A549 (cell line): ENCODE measurements around the gene NKX6-1. TPM values are rescaled to one million over a fixed set of nuclear protein-coding genes. Genes with fewer than 3 reads are reported as not detected.

Experiments used
- ATAC-seq, 2 experiments: fragments of 200-7000 bp in 1 of 2; fragments of >200 bp in 1 of 2; cut with Nextera tagmentation in 1 of 2; cut with Tn5 transposase in 1 of 2; 3 replicates each; pipeline versions ENCODE4 v1.8.0 to v1.9.1; 2018 to 2020; ENCODE audit warnings: mild to moderate bottlenecking in 1 of 2, moderate library complexity in 1 of 2
- CTCF ChIA-PET: fragments of 300-600 bp; sonication (Branson Sonifier 250); formaldehyde crosslinking; extraction: SDS; loops from one replicate; lab custom pipeline; 2021; ENCODE audit warnings: antibody characterized with exemption, inconsistent platforms; lab: Yijun Ruan, JAX
- POLR2A ChIA-PET: fragments of 350-600 bp; formaldehyde crosslinking; extraction: SDS; loops from one replicate; lab custom pipeline; 2021; ENCODE audit warnings: antibody characterized with exemption, inconsistent platforms; lab: Yijun Ruan, JAX
- DNase-seq, 2 experiments: peaks; one replicate each; pipeline versions ENCODE4 v3.0.0 to v3.0.0-alpha.2; 2011 to 2016; ENCODE audit warnings: low read depth in 1 of 2, low spot score in 1 of 2
- FAIRE-seq: peaks from 2 replicates; lab custom pipeline; 2011; peaks lifted over from hg19 to GRCh38; lab: Jason Lieb, UNC
- H3K27ac ChIP-seq, 2 experiments: fragments of >200 bp; sonication (Bioruptor Twin); formaldehyde crosslinking; 3 replicates each; pipeline ENCODE4 v1.5.1; 2016 to 2017
- H3K4me1 ChIP-seq: fragments of >200 bp; sonication (Bioruptor Twin); formaldehyde crosslinking; 3 replicates; pipeline ENCODE4 v1.6.1; 2016
- H3K4me2 ChIP-seq: fragments of >200 bp; sonication (Bioruptor Twin); formaldehyde crosslinking; 3 replicates; pipeline ENCODE4 v1.6.1; 2016
- H3K4me3 ChIP-seq: fragments of >200 bp; sonication (Bioruptor Twin); formaldehyde crosslinking; 3 replicates; pipeline ENCODE4 v1.5.1; 2016
- H3K9me3 ChIP-seq: fragments of >200 bp; sonication (Bioruptor Twin); formaldehyde crosslinking; 3 replicates; pipeline ENCODE4 v1.6.1; 2016
- ATOH8 ChIP-seq: fragments of 250-450 bp; sonication (Bioruptor Pico); IDR thresholded peaks from 2 replicates; pipeline ENCODE4 v1.5.0; 2020; ENCODE audit warnings: low read depth, mild to moderate bottlenecking, moderate library complexity
- CBX8 ChIP-seq: fragments of 200-600 bp; sonication (generic); IDR thresholded peaks from 2 replicates; pipeline ENCODE4 v1.6.1; 2016
- CHD2 ChIP-seq: fragments of 150-350 bp; IDR thresholded peaks from 2 replicates; pipeline ENCODE4 v1.6.1; 2014; ENCODE audit warnings: low read length; ENCODE audit not compliant: partially characterized antibody
- CHD4 ChIP-seq: fragments of 200-600 bp; sonication (generic); IDR thresholded peaks from 2 replicates; pipeline ENCODE4 v1.6.1; 2016; ENCODE audit warnings: antibody characterized with exemption, mild to moderate bottlenecking, borderline replicate concordance
- EHF ChIP-seq: fragments of 250-450 bp; sonication (Bioruptor Pico); IDR thresholded peaks from 2 replicates; pipeline ENCODE4 v1.5.0; 2020; ENCODE audit warnings: mild to moderate bottlenecking
- EHMT2 ChIP-seq: fragments of 200-600 bp; sonication (generic); IDR thresholded peaks from 2 replicates; pipeline ENCODE4 v1.6.1; 2016; ENCODE audit warnings: antibody characterized with exemption, low read depth, mild to moderate bottlenecking, moderate library complexity
- ELK1 ChIP-seq: fragments of 150-350 bp; IDR thresholded peaks from 2 replicates; pipeline ENCODE4 v1.6.1; 2014; ENCODE audit warnings: low read depth, mild to moderate bottlenecking, low read length
- FOSL2 ChIP-seq, 2 experiments: fragments of 450-650 bp in 1 of 2; fragments of >200 bp in 1 of 2; sonication (Bioruptor Twin) in 1 of 2; formaldehyde crosslinking; IDR thresholded peaks; 2 replicates each; pipeline versions ENCODE4 v1.5.0 to v1.6.1; 2016 to 2020; ENCODE audit warnings: mild to moderate bottlenecking in 1 of 2, moderate library complexity in 1 of 2
- FOXS1 ChIP-seq: fragments of 250-450 bp; sonication (Bioruptor Pico); IDR thresholded peaks from 2 replicates; pipeline ENCODE4 v1.5.0; 2020; ENCODE audit warnings: mild to moderate bottlenecking, moderate library complexity
- GATA3 ChIP-seq: IDR thresholded peaks from 2 replicates; pipeline ENCODE4 v1.6.1; 2012; ENCODE audit warnings: borderline replicate concordance
- HOXB5 ChIP-seq: fragments of 250-450 bp; sonication (Bioruptor Pico); IDR thresholded peaks from 2 replicates; pipeline ENCODE4 v1.5.0; 2020; ENCODE audit warnings: mild to moderate bottlenecking, moderate library complexity
- JUNB ChIP-seq: fragments of >200 bp; sonication (Bioruptor Twin); formaldehyde crosslinking; IDR thresholded peaks from 2 replicates; pipeline ENCODE4 v1.6.1; 2016
- KDM5A ChIP-seq: fragments of 200-600 bp; sonication (generic); IDR thresholded peaks from 2 replicates; pipeline ENCODE4 v1.6.1; 2016; ENCODE audit warnings: antibody characterized with exemption, mild to moderate bottlenecking
- MAFK ChIP-seq: fragments of 450-650 bp; IDR thresholded peaks from 2 replicates; pipeline ENCODE4 v1.6.1; 2014; ENCODE audit not compliant: partially characterized antibody
- RARB ChIP-seq: fragments of 250-450 bp; sonication (Bioruptor Pico); IDR thresholded peaks from 2 replicates; pipeline ENCODE4 v1.8.0; 2021; ENCODE audit warnings: mild to moderate bottlenecking, moderate library complexity
- RFX5 ChIP-seq: fragments of 450-650 bp; IDR thresholded peaks from 2 replicates; pipeline ENCODE4 v1.7.1; 2014; ENCODE audit warnings: antibody characterized with exemption, mild to moderate bottlenecking, moderate library complexity
- SMC3 ChIP-seq: fragments of >200 bp; sonication (Bioruptor Twin); formaldehyde crosslinking; IDR thresholded peaks from 3 replicates; pipeline ENCODE4 v1.6.1; 2018; ENCODE audit warnings: inconsistent platforms
- TP53 ChIP-seq: fragments of 250-450 bp; sonication (Bioruptor Pico); IDR thresholded peaks from 2 replicates; pipeline ENCODE4 v1.5.0; 2021; ENCODE audit warnings: mild to moderate bottlenecking, moderate library complexity
- USF2 ChIP-seq: fragments of 450-650 bp; IDR thresholded peaks from 2 replicates; pipeline ENCODE4 v1.6.1; 2014; ENCODE audit warnings: antibody characterized with exemption
- ZC3H11A ChIP-seq: fragments of 450-650 bp; IDR thresholded peaks from 2 replicates; pipeline ENCODE4 v1.6.1; 2014; ENCODE audit warnings: antibody characterized with exemption, mild to moderate bottlenecking
- ZFP36 ChIP-seq: fragments of 450-650 bp; IDR thresholded peaks from 2 replicates; pipeline ENCODE4 v1.6.1; 2014; ENCODE audit warnings: borderline replicate concordance; ENCODE audit not compliant: partially characterized antibody
- ZNF302 ChIP-seq: fragments of 250-450 bp; sonication (Bioruptor Pico); IDR thresholded peaks from 2 replicates; pipeline ENCODE4 v1.9.0; 2021; ENCODE audit warnings: inconsistent platforms, mild to moderate bottlenecking, moderate library complexity
- WGBS: methylation state at CpG from one replicate; pipeline ENCODE4 v1.1.6; 2017; ENCODE audit errors: missing lambda C conversion rate; 5-methylcytosine and 5-hydroxymethylcytosine counted together
- polyA plus RNA-seq, 4 experiments: library from polyadenylated mRNA; depleted of rRNA in 3 of 4; stranded (reverse); fragments of >200 nt; fragmentation: RNase III in 1 of 4; extraction: RNeasy Plus Mini Kit Qiagen cat#74134 plus additional on column Dnase treatment in 1 of 4; gene quantifications; 2 replicates in 3 of 4; 3 replicates in 1 of 4; pipeline ENCODE4 v1.2.3, GENCODE V29; 2011 to 2017

The NKX6-1 gene
- polyA plus RNA-seq, 2 of the 4 experiments (the other 2 are of a cell fraction) = 0.13 to 0.28 TPM

GRCh38 chr4:84459783-84460182, 39.3 kb downstream of the NKX6-1 start (continued):
- no peak for TF ChIP-seq GATA3
- TF ChIP-seq, all 56 proteins: peak for 0

GRCh38 chr4:84456157-84456556, 42.9 kb downstream of the NKX6-1 start:
- TF ChIP-seq FOSL2 (IDR thresholded peaks at IDR 0.05) (no peak), FOSL2 (CRISPR knock-in tag; IDR thresholded peaks at IDR 0.05) (no peak), ELK1 (no peak), SMC3 (no peak), RFX5 (no peak), EHMT2 (no peak), RARB (CRISPR knock-in tag) (no peak), CBX8 (no peak), FOXS1 (CRISPR knock-in tag) (no peak), CHD2 (no peak), TP53 (no peak), ATOH8 (CRISPR knock-in tag) (no peak), CHD4 (no peak), JUNB (no peak), USF2 (no peak), MAFK (no peak), EHF (CRISPR knock-in tag) (no peak), ZFP36 (no peak)
- Histone ChIP-seq H3K9me3 (no peaks in the 10 kb centered on the region), H3K27ac (no peak overlapping the region), H3K4me2 (no peak overlapping the region), H3K4me3 (no peak overlapping the region), H3K4me1 (no peaks in the 10 kb centered on the region)
- ChIA-PET POLR2A (no interaction called here), CTCF (no interaction called here)
- 48% methylated on average over 4 of the region's 4 CpGs for WGBS
- FAIRE-seq (no peak), ATAC-seq (no peak), DNase-seq (no peak)

- TF ChIP-seq ELK1 (no peak), ZNF302 (CRISPR knock-in tag) (no peak), ZC3H11A (no peak), KDM5A (no peak), HOXB5 (CRISPR knock-in tag) (no peak)
- ChIA-PET POLR2A (no interaction called here), CTCF (no interaction called here)
- no peak for DNase-seq
- Histone ChIP-seq H3K4me2 (no peak overlapping the region), H3K4me3 (no peak overlapping the region), H3K9me3 (no peaks in the 10 kb centered on the region), H3K27ac (no peak overlapping the region), H3K4me1 (no peaks in the 10 kb centered on the region)
- WGBS = 30% methylated on average over 3 of the region's 3 CpGs
- no peak for ATAC-seq
- FAIRE-seq = no peak
These were observed 43.4 kb downstream of the NKX6-1 start for GRCh38 chr4:84455697-84456096.
